NCI-H226 (cell line): ENCODE results near the gene NR1D1.

ENCODE experiments used
- DNase-seq: peaks from one replicate; pipeline ENCODE4 v3.0.0-alpha.2; 2015

NR1D1 gene

DNA sequence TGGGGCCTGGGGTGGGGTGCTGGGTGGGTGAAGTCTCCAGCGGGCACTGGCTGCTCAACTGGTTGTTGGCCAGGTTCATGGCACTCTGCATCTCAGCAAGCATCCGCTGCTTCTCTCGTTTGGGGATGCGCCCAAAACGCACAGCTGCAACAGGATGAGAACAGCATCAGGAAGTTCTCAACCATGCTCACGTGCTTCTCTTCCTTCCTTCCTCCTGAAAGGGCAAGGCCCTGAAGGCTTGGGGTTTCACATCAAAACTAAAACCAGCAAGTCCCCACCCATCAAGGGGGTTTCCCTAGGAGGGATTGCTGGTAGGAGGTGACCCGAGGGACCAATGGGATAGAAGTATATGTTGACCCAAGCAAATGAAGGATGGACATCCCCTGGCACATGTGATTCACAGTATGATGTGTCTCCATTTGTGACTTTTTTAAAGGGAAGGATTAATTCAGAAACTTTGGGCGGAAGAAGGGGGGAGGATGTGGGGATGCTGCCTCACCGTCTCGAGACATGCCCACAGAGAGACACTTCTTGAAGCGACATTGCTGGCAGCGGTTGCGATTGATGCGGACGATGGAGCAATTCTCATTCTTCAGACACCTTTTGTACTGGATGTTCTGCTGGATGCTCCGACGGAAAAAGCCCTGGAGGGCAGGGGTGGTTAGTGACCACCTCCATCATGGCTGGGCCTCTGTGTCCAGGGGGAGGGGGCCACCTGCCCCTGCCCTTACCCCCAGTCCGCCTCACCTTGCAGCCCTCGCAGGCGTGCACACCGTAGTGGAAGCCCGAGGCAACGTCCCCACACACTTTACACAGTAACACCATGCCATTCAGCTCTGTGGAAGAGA lies 4.2 kb downstream of the NR1D1 start:
- DNase-seq, result no peak

- no peak for DNase-seq
Measured at GRCh38 chr17:40095351-40095943, 4.9 kb downstream of the NR1D1 start.

DNA sequence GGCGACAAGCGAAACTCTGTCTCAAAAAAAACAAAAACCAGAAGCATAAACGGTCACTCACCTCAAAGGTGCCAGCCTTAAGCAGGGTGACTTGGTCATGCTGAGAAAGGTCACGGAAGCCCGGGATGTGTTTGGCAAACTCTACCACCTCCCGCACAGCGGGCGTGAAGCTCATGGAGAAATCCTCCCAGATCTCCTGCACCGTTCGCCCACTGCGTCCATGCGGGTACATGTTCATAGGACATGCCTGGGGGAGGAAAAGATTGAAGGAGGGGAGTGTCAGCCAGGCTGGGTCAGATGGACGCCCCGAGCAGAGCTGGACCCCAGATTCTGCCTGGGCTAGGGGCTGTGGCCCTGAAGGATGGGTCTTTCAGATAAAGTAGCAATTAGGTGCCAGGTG lies 5.5 kb downstream of the NR1D1 start:
- no peak for DNase-seq

DNA sequence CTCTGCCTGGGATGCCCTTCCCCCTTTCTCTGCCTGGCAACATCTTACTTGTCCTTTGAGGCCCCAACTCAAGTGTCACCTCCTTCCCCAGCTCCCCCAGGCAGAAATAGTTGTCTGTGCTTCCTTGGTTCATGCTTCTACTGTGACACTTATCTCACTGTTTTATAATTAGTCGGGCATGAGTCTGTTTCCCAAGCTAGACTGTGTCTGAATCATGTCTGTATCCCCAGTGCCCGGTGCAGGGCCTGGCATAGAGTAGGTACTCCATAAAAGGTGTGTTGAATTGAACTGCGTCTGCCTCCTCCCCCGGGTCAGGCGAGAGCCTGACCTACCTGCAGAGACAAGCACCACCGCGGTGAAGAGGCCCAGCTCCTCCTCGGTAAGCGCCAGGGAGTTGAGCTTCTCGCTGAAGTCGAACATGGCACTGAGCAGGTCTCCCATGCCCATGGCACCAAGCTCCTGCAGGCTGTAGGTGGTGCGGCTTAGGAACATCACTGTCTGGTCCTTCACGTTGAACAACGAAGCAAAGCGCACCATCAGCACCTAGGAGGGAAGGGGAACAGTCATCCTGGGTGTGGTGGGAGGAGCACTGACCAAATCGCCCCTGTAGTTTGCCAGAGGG lies 6.7 kb downstream of the NR1D1 start:
- no peak for DNase-seq

DNA sequence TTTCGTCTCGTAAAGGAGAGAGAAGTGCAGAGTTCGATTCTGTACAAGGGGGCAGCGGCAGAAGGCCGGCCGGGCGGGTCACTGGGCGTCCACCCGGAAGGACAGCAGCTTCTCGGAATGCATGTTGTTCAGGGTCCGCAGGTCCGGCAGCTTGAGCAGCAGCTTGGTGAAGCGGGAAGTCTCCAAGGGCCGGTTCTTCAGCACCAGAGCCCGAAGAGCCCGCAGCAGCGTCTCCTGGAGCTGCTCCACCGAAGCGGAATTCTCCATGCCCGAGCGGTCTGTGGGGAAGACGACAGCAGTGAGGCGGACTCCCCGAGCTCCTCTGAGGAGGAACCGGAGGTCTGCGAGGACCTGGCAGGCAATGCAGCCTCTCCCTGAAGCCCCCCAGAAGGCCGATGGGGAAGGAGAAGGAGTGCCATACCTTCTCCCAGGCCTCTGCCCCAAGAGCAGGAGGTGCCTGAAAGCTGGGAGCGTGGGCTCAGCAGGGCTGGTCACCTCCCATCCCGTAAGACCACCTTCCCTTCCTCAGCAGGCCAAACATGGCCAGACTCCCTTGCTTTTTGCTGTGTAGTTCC lies 7.3 kb downstream of the NR1D1 start:
- no peak for DNase-seq

- DNase-seq, result no peak
Measured at GRCh38 chr17:40092581-40092980, 7.8 kb downstream of the NR1D1 start.

GRCh38 chr17:40091691-40092397 lies 8.5 kb downstream of the NR1D1 start:
- DNase-seq, result no peak

DNA sequence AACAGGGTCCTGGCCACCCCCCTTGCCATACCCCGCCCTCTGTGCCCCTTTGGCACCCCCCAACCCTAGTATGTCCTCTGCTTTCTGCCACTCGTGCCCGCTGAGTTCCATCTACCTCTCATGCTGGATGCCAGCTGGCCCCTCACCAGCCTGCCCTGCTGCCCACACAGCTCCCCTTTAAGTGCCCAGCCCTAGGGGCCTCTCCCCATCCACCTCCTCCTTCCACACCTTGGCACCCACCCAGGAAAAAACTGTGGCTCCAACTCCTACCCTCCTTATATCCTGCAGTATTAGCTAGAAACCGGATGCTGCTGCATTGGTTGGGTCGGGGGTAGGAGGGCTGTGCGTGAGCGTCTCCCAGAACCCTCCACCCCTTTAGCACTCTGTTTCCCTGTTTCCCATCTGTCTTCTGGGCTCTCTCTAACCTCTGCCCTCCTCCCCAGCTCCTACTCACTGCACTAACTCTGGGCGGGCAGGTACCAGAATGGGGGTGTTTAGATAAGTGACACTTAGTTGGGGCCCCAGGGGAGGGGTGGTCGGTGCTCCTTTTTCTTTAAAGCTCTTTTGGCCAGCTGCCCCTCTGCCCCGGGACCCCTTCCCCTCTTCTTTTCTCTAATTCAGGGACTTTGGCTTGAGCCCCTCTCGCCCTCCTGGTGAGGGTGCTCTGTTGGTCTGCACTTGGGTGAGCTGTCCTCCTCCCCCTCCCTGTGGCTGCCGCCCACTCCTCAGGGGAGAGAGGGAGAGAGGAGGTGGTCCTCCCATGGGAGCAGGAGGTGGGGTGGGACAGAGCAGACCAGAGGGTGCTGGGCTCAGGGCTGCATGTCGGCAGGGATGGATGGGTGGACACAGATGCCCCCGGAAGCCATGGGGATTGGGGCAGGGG lies 9.9 kb downstream of the NR1D1 start:
- DNase-seq, result no peak

DNA sequence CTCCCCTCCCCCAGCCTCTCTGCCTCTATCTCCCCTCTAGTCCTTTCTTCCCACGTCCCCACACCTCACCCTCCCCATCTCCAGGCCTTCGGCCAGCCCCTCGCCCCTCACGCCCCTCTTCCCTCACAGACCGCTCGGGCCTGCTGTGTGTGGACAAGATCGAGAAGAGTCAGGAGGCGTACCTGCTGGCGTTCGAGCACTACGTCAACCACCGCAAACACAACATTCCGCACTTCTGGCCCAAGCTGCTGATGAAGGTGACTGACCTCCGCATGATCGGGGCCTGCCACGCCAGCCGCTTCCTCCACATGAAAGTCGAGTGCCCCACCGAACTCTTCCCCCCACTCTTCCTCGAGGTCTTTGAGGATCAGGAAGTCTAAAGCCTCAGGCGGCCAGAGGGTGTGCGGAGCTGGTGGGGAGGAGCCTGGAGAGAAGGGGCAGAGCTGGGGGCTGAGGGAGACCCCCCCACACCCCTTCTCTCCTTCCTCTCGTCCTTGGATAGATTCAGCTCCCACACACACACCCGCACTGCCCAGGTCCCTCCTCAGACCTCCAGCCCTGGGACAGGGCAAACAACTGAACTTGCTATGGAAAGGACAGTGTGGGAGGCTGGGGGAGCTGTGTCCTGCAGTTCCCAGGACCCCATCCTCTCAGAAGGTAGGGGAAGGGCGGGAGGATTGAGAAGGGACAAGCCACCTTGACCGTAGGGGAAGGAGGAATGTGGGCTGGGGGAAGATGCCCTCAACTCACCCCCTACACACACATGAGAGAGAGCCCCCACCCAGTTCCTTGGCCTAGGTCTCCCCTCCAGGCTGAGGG lies 11.1 kb downstream of the NR1D1 start:
- DNase-seq, result no peak

- DNase-seq, result no peak
Measured at GRCh38 chr17:40087903-40088718, 12.3 kb downstream of the NR1D1 start.

- no peak for DNase-seq
Measured at GRCh38 chr17:40087049-40087794, 13.2 kb downstream of the NR1D1 start.

DNA sequence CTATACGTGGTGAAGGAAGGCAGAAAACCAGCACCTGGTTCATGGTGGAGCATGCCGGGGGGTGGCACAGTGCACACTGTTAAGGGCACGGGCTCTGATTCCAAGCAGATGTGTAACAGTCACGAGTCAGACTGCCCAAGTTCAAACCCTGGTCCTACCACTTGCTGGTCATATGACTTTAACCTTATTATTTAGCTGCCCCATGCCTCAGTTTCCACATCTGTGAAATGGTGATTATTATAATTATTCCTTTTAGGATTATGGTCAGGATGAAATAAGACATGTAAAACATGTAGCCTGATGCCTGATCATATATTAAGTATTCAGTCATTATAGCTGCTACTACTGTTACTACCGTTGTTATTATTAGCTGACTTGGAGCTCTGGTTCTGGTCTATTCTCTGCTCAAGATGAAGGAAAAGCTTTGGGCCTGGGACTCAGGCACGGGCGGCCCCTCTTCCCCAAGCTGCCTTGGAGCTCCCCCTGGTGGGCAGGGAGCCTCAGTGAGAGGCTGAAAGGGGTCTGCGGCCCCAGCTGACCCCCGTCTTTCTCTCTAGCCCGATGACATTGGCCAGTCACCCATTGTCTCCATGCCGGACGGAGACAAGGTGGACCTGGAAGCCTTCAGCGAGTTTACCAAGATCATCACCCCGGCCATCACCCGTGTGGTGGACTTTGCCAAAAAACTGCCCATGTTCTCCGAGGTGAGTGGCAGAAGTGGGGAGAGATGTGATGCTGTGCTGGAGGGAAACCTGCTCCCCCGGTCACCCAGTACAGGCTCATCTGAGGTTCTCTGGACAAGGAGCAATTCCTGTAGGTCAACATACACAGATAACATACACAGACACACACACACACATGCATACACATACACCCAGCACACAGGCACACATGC lies 14.0 kb downstream of the NR1D1 start:
- no peak for DNase-seq

- DNase-seq, result no peak
Measured at GRCh38 chr17:40084477-40084876, 15.9 kb downstream of the NR1D1 start.

- DNase-seq, result no peak
Measured at GRCh38 chr17:40079545-40079944, 20.8 kb downstream of the NR1D1 start.

GRCh38 chr17:40076591-40076990 lies 23.8 kb downstream of the NR1D1 start:
- DNase-seq, result no peak

DNA sequence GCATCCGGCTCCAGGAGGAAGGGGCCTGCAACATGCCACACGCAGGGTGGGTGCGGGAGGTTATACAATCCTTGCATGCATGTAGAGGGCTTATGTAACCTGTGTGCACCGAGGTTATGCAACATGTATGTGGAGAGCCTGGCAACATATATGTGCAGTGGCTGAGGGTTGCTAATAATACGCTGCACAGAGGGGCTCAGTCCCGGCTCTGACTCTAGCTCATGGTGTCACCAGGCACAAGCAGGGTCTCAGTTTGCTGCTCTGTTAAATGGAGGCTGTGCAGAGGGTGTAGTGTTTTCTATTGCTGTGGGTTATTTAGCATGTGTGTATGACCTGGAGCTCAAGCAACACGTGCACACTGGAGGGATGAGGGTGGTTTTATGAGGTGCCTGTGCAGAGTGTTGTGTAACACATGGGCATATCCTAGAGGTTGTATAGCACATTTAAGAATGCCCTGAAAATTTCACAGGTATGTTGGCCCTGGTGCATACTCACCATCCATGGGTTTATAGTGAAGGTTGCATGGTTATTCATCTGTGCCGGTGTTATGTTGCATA lies 24.4 kb downstream of the NR1D1 start:
- no peak for DNase-seq

DNA sequence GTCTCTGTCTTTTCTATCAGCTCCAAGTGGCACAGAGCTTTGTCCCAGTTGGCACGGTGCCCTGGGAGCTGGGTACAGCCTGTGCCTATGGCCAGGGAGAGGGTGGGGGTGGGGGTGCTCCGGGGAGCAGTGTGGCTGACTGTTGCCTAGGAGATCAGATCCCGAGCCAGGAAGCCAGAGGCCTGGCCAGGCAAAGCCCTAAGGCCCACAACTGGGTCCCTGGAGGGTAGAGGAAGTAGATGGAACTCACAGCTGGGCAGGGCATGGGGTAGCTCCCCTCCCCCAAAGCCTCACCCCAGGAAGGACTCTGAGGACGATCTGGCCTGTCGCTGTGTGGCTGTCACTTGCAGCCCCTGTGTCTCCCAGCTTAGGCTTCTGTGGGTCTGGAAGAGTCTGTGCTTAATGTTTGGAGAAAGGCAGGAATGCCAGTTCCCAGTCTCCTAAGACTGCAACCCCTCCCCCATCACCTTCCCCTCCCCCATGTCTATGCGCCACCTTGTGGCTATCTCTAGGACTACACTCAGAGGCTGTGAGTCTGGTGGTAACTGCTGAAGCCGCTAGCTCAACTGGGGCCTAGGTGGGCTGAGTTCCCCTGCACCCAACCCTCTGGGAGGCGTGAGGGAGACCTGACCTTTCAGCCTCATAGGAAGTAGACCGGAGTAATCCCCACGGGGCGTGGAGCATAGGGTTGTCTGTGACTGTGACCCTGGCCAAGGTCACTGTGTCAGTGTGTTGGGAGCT lies 25.0 kb downstream of the NR1D1 start:
- no peak for DNase-seq

DNA sequence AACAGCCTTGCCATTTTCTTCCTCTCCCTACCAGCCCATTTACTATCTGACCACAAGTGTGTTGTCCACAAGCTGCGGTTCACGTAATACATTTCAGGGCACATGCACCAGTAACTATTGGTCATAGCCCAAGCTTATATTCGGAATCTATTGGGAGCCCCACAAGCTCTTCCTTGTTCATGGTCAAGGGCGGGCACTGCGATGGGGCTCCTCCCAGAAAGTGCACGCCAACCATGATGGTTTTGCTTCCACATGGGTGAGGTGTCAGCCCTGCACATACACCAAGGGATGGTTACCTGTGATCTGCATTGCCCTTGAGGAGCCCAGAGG lies 25.6 kb downstream of the NR1D1 start:
- no peak for DNase-seq
